Heart left ventricle (tissue), 13 donors: ENCODE results near the gene SPART.

ENCODE experiments used
- POLR2A ChIP-seq, 2 donors: fragments of 450-650 bp; IDR thresholded peaks; one replicate each; pipeline ENCODE4 v1.6.1; 2017; ENCODE audit warnings: antibody characterized with exemption in 2 of 2, mild to moderate bottlenecking in 2 of 2, moderate library complexity in 2 of 2
- TF ChIP-seq, protein P1 (sequence below), 12 donors: fragments of 200-600 bp; sonication (generic) in 4 of 12; IDR thresholded peaks; one replicate each; pipeline versions ENCODE4 v1.5.0 to v1.8.0; 2018 to 2022; ENCODE audit warnings: antibody characterized with exemption in 12 of 12, mild to moderate bottlenecking in 5 of 12
- donor health status: ischemic (EF 13 %, LVEDD 7.1; RV severe dilation, severe dysfunction).
- donor health status: DM: no; HTN: yes; CAD: no.
- donor health status: DM: no; HTN: no; CAD: no.
- donor health status: ischemic (EF 25% LVEDD 6.9; RV normal size, moderate dysfunction).
- donor health status: ischemic (EF 25% LVEDD 5.7; RV mildly dilated, moderate dysfunction).
- donor health status: ischemic (EF 35%, LVEDD 5.7; RV mildly dilated, moderate dysfunction).
- donor health status: nonischemic (EF 11% LVEDD 7.7; RV severe dilation, severe dysfunction).
- donor health status: DM: yes; HTN: yes; CAD: no.
- donor health status: PGD.
- donor health status: ischemic (EF 29% LVEDD 5.4; RV normal size, mild dysfunction).
- donor health status: nonischemic (EF 23%, LVEDD 6.1; RV moderate dilation, normal function).

DNA sequence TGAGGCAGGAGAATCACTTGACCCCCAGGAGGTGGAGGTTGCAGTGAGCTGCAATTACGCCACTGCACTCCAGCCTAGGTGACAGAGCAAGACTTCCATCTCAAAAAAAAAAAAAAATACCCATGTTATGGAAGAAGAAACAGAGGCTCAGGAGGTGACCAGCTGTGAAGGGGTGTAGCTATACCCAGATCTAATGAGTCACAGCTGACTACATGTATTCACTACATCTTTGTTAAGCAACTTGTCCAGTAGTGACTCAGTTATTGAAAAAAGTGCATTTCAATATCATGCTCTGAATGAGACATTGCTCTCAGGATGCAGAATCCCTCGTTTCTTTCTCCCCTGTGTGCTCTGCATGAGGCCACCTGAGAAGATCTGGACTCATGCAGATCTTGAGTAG lies 16.1 kb upstream of the SPART start:
- TF ChIP-seq, protein P1, sequence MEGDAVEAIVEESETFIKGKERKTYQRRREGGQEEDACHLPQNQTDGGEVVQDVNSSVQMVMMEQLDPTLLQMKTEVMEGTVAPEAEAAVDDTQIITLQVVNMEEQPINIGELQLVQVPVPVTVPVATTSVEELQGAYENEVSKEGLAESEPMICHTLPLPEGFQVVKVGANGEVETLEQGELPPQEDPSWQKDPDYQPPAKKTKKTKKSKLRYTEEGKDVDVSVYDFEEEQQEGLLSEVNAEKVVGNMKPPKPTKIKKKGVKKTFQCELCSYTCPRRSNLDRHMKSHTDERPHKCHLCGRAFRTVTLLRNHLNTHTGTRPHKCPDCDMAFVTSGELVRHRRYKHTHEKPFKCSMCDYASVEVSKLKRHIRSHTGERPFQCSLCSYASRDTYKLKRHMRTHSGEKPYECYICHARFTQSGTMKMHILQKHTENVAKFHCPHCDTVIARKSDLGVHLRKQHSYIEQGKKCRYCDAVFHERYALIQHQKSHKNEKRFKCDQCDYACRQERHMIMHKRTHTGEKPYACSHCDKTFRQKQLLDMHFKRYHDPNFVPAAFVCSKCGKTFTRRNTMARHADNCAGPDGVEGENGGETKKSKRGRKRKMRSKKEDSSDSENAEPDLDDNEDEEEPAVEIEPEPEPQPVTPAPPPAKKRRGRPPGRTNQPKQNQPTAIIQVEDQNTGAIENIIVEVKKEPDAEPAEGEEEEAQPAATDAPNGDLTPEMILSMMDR (IDR thresholded peaks at IDR 0.05), result no peak
- no peak for TF ChIP-seq POLR2A (IDR thresholded peaks at IDR 0.05)
